Aorta (tissue), 5 donors: ENCODE measurements around the gene FBXW8. TPM values are rescaled to one million over a fixed set of nuclear protein-coding genes. Genes with fewer than 3 reads are reported as not detected.

Experiments used
- ATAC-seq: fragments of 200-7000 bp; cut with Tn5 transposase; one replicate; pipeline ENCODE4 v1.9.1; 2022; ENCODE audit warnings: moderate library complexity; ENCODE audit not compliant: low FRiP score
- DNase-seq, 2 donors: peaks; one replicate each; pipeline ENCODE4 v3.0.0-alpha.2; 2020
- H3K27ac ChIP-seq, 2 donors: one replicate each; pipeline ENCODE4 v1.5.1; 2013; ENCODE audit warnings: low read length in 2 of 2, mild to moderate bottlenecking in 2 of 2, moderate library complexity in 2 of 2, control low read depth in 1 of 2, inconsistent platforms in 1 of 2, low read depth in 1 of 2
- H3K27me3 ChIP-seq, 2 donors: one replicate each; pipeline ENCODE4 v1.6.1; 2013; ENCODE audit warnings: control low read depth in 1 of 2, low read length in 1 of 2, mild to moderate bottlenecking in 1 of 2, moderate library complexity in 1 of 2; ENCODE audit not compliant: insufficient read depth in 2 of 2, control insufficient read depth in 1 of 2
- H3K36me3 ChIP-seq, 2 donors: one replicate each; pipeline ENCODE4 v1.6.1; 2013; ENCODE audit warnings: control low read depth in 1 of 2, low read length in 1 of 2, mild to moderate bottlenecking in 1 of 2; ENCODE audit not compliant: insufficient read depth in 2 of 2, control insufficient read depth in 1 of 2
- H3K4me1 ChIP-seq, 2 donors: one replicate each; pipeline ENCODE4 v1.6.1; 2013; ENCODE audit warnings: low read length in 2 of 2, control low read depth in 1 of 2, mild to moderate bottlenecking in 1 of 2, moderate library complexity in 1 of 2; ENCODE audit not compliant: insufficient read depth in 2 of 2, control insufficient read depth in 1 of 2
- H3K4me3 ChIP-seq, 2 donors: one replicate each; pipeline ENCODE4 v1.5.1; 2013; ENCODE audit warnings: low read length in 2 of 2, control low read depth in 1 of 2, mild to moderate bottlenecking in 1 of 2
- H3K9me3 ChIP-seq: one replicate; pipeline ENCODE4 v1.6.1; 2013; ENCODE audit warnings: mild to moderate bottlenecking, low read length; ENCODE audit not compliant: control insufficient read depth
- WGBS, 2 donors: extraction: QIAGEN DNeasy Blood & Tissue Kit; methylation state at CpG; one replicate each; pipeline ENCODE4 v1.1.7; 2013; 5-methylcytosine and 5-hydroxymethylcytosine counted together
- intact Hi-C, 2 donors: fragments of 100-400 bp; cut with DNase I; formaldehyde crosslinking; loops; one replicate each; pipeline versions ENCODE4 v1.14.2 to v1.15.0; 2022
- polyA plus RNA-seq, 2 donors: library from polyadenylated mRNA; stranded (reverse); fragments of 200-250 nt; gene quantifications; one replicate each; pipeline ENCODE4 v1.2.3, GENCODE V29; 2013
- total RNA-seq, 2 donors: library from RNA; stranded (reverse); fragmentation: NEBNext Ultra II Directional; extraction: Animal tissue kit (Norgen Biotek cat#: 25700); gene quantifications; one replicate each; pipeline ENCODE4 v1.2.1, GENCODE V29; 2021
- donor health status: healthy with polysubstance abuse.
- donor health status: Bipolar disorder and iron deficiency.
- donor health status: DM: no; HTN: no; CAD: no.
- donor health status: DM: no; HTN: no; CAD: no.
- donor health status: DM: yes; HTN: yes; CAD: no.

The FBXW8 gene
- total and polyA plus RNA-seq, 4 donors, result 2.3 to 18.7 (median 8.6) TPM

GRCh38 chr12:117020536-117021220, 109.9 kb downstream of the FBXW8 start:
- DNase-seq (no peak), ATAC-seq (no peak)
- intact Hi-C loops, result loop anchor here in 1 of 2 donors (10.0 kb wide), 1 partner anchor 134 kb away; no protein-coding TSS in a partner anchor
- Histone ChIP-seq H3K4me1 (no peaks in the 10 kb centered on the region), H3K9me3 (no peaks in the 10 kb centered on the region), H3K4me3 (no peak overlapping the region), H3K27ac (no peak overlapping the region), H3K27me3 (no peaks in the 10 kb centered on the region), H3K36me3 (no peaks in the 10 kb centered on the region)
- WGBS, 2 donors, result 74 to 77% methylated on average over 12 of the region's 12 CpGs

- ATAC-seq, result no peak
- intact Hi-C loops, result loop anchor here in 1 of 2 donors (10.0 kb wide), 1 partner anchor 132 kb away; no protein-coding TSS in a partner anchor
- WGBS, 2 donors, result 59 to 63% methylated on average over 6 of the region's 6 CpGs
- Histone ChIP-seq H3K27me3 (no peaks in the 10 kb centered on the region), H3K36me3 (no peaks in the 10 kb centered on the region), H3K4me1 (no peaks in the 10 kb centered on the region), H3K4me3 (no peak overlapping the region), H3K9me3 (no peaks in the 10 kb centered on the region), H3K27ac (no peak overlapping the region)
- no peak for DNase-seq
Measured at GRCh38 chr12:117022465-117022864, 111.7 kb downstream of the FBXW8 start.

GRCh38 chr12:117023998-117024960, 113.5 kb downstream of the FBXW8 start:
- H3K4me3 ChIP-seq, result no peak overlapping the region
- WGBS, 2 donors, result 88 to 90% methylated on average over 24 of the region's 24 CpGs
- H3K36me3 ChIP-seq, result peaks cover 2 to 3% of the 10 kb centered on the region in 2 donors
- no peak for DNase-seq
- no peaks in the 10 kb centered on the region for H3K9me3 ChIP-seq
- no peak overlapping the region for H3K27ac ChIP-seq
- no peaks in the 10 kb centered on the region for H3K4me1 ChIP-seq
- intact Hi-C loops, result loop anchor here (2.0 to 10.0 kb wide), 2 partner anchors 129 to 131 kb away; no protein-coding TSS in a partner anchor
- ATAC-seq, result no peak
- no peaks in the 10 kb centered on the region for H3K27me3 ChIP-seq

GRCh38 chr12:117024961-117025480, 114.3 kb downstream of the FBXW8 start:
- no peak for ATAC-seq
- DNase-seq, result no peak
- WGBS, 2 donors, result 87 to 91% methylated on average over 10 of the region's 10 CpGs
- intact Hi-C loops, result loop anchor here (2.0 to 10.0 kb wide), 3 partner anchors 97 to 130 kb away; no protein-coding TSS in a partner anchor
- no peaks in the 10 kb centered on the region for H3K27me3 ChIP-seq
- no peak overlapping the region for H3K4me3 ChIP-seq
- H3K9me3 ChIP-seq, result no peaks in the 10 kb centered on the region
- no peaks in the 10 kb centered on the region for H3K4me1 ChIP-seq
- no peak overlapping the region for H3K27ac ChIP-seq
- peaks cover 2 to 3% of the 10 kb centered on the region in 2 donors for H3K36me3 ChIP-seq

- no peaks in the 10 kb centered on the region for H3K27me3 ChIP-seq
- intact Hi-C loops, result loop anchor here (2.0 to 10.0 kb wide), 4 partner anchors 95 to 129 kb away; no protein-coding TSS in a partner anchor
Measured at GRCh38 chr12:117025481-117026151, 114.9 kb downstream of the FBXW8 start.

GRCh38 chr12:117026343-117026742, 115.6 kb downstream of the FBXW8 start:
- no peaks in the 10 kb centered on the region for H3K27me3 ChIP-seq
- intact Hi-C loops, result loop anchor here (2.0 to 10.0 kb wide), 3 partner anchors 94 to 128 kb away; no protein-coding TSS in a partner anchor
- H3K4me3 ChIP-seq, result no peak overlapping the region
- H3K4me1 ChIP-seq, result no peaks in the 10 kb centered on the region
- H3K9me3 ChIP-seq, result no peaks in the 10 kb centered on the region
- no peak overlapping the region for H3K27ac ChIP-seq
- DNase-seq (peak in 1 of 2 donors; percentile 41), ATAC-seq (no peak)
- H3K36me3 ChIP-seq, result peaks cover 2 to 3% of the 10 kb centered on the region in 2 donors
- WGBS, 2 donors, result 78 to 79% methylated on average over 4 of the region's 4 CpGs

More at GRCh38 chr12:117025481-117026151, 114.9 kb downstream of the FBXW8 start:
- Histone ChIP-seq H3K4me3 (no peak overlapping the region), H3K4me1 (no peaks in the 10 kb centered on the region), H3K36me3 (peaks cover 2 to 3% of the 10 kb centered on the region in 2 donors), H3K9me3 (no peaks in the 10 kb centered on the region), H3K27ac (no peak overlapping the region)
- ATAC-seq (peak; percentile 87), DNase-seq (peak; percentile 47 to 73)
- 27% methylated on average over 14 of the region's 14 CpGs for WGBS, 2 donors

GRCh38 chr12:117026921-117027250, 116.1 kb downstream of the FBXW8 start:
- Histone ChIP-seq H3K27me3 (no peaks in the 10 kb centered on the region), H3K4me1 (no peaks in the 10 kb centered on the region), H3K9me3 (no peaks in the 10 kb centered on the region), H3K36me3 (peaks cover 2 to 3% of the 10 kb centered on the region in 2 donors), H3K27ac (no peak overlapping the region), H3K4me3 (no peak overlapping the region)
- ATAC-seq (no peak), DNase-seq (peak in 1 of 2 donors; percentile 56)
- WGBS, 2 donors, result 83 to 89% methylated on average over 8 of the region's 8 CpGs
- intact Hi-C loops, result loop anchor here (2.0 to 10.0 kb wide), 3 partner anchors 94 to 128 kb away; no protein-coding TSS in a partner anchor
